NAMALWA (cell line): ENCODE results near the gene PGBD2.
A peak's percentile ranks its signal among the peaks of the same experiment; 100 is the strongest.
"Not testable (repeated sequence)": the region's sequence is repeated elsewhere in the genome, so short reads cannot be mapped to it uniquely, and the experiment has no call there.

Experiments
- DNase-seq: peaks from one replicate; pipeline ENCODE4 v3.0.0-alpha.2; 2015; ENCODE audit warnings: low spot score

Gene PGBD2

GRCh38 chr1:248886237-248886895, 19.7 kb upstream of the PGBD2 start:
- DNase-seq = no peak

- DNase-seq = not testable (repeated sequence)
Observed at GRCh38 chr1:248889914-248890243, 16.2 kb upstream of the PGBD2 start.

DNA sequence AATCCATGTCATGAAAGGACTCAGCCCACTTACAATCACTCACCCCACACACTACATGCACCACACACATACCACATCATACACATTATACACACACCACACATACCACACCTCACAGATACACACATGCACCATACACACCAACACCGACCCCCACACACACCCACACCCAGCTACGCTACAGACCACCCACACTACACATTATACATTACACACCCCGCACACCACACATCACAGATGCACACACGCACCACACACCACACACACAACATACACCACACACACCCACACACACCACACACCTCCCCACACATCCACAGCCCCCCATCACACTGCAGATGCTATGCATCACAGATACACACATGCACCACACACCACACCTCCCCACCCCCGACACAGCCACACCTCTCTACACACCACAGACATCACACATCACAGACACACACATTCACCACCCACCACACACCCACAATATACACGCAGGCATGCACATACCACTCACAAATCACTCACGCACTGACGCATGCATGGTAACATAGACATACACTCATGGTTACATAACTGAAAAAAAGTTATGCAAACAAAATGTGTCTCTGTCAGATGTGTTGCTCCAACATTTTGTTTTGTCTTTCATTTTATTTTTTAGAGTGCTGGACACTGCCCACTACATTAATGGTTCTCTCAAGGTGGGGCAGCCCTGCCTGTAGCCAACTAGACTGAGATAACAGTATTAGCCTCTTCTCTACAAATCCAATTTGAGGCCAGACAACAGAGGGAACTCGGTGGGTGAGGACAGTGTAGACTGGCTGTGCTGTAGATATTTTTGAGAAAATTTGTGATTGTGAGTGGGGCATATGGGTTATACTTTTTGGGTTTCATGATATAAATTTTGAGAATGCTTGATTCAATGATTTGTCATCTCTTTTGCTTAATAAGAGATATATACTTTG, 15.2 kb upstream of the PGBD2 start:
- DNase-seq = no peak

DNA sequence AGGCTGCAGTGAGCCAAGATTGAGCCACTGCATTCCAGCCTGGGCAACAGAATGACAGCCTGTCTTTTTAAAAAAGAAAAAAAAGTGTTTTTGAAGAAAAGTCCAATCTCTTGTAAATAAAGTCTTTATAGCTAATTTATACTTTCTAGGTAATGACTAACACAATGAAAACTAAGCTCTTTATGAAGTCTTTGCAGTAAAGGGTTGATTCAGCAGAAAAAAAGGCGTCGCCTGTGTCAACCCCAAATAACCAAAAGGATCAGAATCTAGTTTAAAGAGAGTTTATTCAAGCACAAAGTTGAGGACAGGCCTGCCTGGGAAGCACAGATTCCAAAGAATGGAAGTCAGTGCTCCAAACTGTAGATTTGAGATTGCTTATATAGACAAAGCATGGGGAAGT, 14.3 kb upstream of the PGBD2 start:
- no peak for DNase-seq

GRCh38 chr1:248892590-248892989, 13.4 kb upstream of the PGBD2 start:
- no peak for DNase-seq

DNA sequence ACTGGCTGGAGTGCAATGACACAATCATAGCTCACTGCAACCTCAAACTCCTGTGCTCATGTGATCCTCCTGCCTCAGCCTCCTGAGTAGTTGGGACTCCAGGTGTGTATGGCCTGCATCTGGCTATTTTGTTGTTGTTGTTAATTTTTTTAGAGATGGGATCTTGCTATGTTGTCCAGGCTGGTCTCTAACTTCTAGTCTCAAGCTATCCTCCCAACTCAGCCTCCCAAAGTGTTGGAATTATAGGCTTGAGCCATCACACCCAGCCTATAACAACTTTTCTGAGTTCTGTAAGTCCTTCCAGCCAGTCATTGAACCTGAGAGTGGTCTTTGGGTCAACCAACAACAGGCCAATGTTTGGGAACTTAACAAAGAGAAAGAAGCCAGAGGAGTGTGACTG, 11.2 kb upstream of the PGBD2 start:
- no peak for DNase-seq

GRCh38 chr1:248897412-248898337, 8.4 kb upstream of the PGBD2 start:
- no peak for DNase-seq

- DNase-seq = no peak
Observed at GRCh38 chr1:248900637-248901036, 5.4 kb upstream of the PGBD2 start.

DNA sequence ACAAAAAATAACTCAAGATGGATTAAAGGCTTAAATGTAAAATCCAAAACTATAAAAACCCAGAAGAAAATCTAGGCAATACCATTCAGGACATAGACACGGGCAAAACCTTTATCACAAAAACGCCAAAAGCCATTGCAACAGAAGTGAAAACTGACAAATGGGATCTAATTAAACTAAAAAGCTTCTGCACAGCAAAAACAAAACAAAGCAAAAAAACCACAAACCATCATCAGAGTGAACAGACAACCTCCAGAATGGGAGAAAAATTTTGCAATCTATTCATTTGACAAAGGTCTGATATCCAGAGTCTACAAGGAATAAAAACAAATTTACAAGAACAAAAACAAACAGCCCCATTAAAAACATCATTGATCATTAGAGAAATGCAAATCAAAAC, 4.5 kb upstream of the PGBD2 start:
- DNase-seq = no peak

GRCh38 chr1:248904437-248905216, 1.4 kb upstream of the PGBD2 start:
- no peak for DNase-seq

- no peak for DNase-seq
Observed at GRCh38 chr1:248905662-248906008, 400 bp upstream of the PGBD2 start.

- no peak for DNase-seq
Observed at GRCh38 chr1:248906753-248907661, 972 bp downstream of the PGBD2 start.

DNA sequence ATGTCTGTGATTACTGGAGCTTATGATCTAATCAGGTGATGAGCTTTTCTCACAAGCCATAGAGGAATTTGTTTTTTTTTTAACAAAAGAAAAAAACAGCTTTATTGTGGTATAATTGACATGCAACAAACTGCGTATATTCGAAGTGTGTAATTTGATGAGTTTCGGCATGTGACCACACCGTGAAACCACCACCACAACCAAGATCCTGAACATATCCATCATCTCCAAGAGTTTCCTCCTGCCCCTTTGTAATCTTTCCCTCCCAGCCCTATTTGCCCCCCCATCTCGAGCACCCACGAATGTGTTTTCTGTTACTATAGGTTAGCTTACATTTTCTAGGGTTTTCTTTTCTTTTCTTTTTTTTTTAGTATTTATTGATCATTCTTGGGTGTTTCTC, 4.7 kb downstream of the PGBD2 start:
- DNase-seq = no peak

DNA sequence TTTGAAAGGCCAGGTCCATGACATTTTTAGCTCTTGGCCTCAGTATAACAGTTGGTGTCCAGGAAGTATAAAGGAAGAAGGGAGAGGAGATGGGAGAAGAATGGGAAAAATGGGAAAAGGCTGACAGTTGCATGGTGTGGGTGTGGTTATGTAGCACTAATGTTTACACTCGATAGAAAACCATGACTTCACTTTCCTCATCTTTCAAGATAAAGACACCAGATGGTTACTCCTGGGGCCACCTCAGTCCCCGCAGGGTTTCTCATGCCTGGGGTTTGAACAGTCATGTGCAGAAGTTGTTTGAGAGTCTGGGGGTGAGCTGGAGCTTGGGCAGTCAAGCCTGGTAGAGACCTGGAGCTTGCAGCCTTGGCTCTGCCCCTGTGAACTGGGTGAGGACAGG, 7.9 kb downstream of the PGBD2 start:
- DNase-seq = no peak

DNA sequence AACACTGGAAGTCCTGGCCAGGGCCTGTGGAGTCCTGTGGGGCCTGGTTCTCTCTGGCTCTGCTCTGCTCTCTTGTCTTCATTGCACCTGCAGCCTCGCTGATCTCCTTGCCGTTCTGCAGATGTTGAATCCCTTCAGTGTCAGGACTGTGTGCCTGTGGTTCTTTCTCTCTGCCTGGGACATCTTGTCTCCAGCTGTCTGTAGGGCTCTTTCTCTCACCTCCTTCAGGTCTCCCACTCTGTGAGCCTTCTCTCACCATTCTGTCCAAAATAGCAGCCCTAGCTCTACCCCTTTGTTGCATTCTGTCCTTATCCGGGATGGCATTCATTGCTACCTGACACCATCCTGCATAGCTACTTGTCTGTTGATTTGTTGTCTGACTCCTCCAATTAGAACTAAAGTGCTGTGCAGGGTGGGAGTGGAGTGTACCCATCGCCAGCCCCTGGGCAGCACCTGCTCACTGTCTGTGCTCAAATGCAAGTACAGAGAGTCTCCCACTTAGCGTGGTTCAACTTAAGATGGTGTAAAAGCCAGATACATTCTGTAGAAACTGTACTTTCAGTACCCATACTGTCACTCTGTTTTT, 8.9 kb downstream of the PGBD2 start:
- no peak for DNase-seq

- no peak for DNase-seq
Observed at GRCh38 chr1:248918131-248918530, 12.1 kb downstream of the PGBD2 start.

- DNase-seq = no peak
Observed at GRCh38 chr1:248923352-248924338, 17.6 kb downstream of the PGBD2 start.

GRCh38 chr1:248924696-248925532, 18.9 kb downstream of the PGBD2 start:
- peak; percentile 83 for DNase-seq
